OCI-LY1 (cell line): Measurements from ENCODE around the gene SERHL2.
A peak's percentile ranks its signal among the peaks of the same experiment; 100 is the strongest.
"Not testable (repeated sequence)": the region's sequence is repeated elsewhere in the genome, so short reads cannot be mapped to it uniquely, and the experiment has no call there.

Experiments used
- H2AFZ ChIP-seq: fragments of 200-600 bp; sonication (generic), shearing (Covaris generic); 2 replicates; pipeline ENCODE4 v1.6.0; 2014; ENCODE audit warnings: antibody characterized with exemption, mild to moderate bottlenecking, low read length
- H3F3A ChIP-seq: fragments of 200-600 bp; sonication (generic), shearing (Covaris generic); 2 replicates; pipeline ENCODE4 v1.6.0; 2014; ENCODE audit warnings: mild to moderate bottlenecking, antibody characterized with exemption, low read length, moderate library complexity; ENCODE audit not compliant: insufficient read depth
- H3K27ac ChIP-seq: fragments of 200-600 bp; sonication (generic); 2 replicates; pipeline ENCODE4 v1.5.1; 2014; ENCODE audit warnings: low read length, mixed run types, mild to moderate bottlenecking, low read depth; ENCODE audit not compliant: poor library complexity, severe bottlenecking
- H3K27me3 ChIP-seq: fragments of 200-600 bp; sonication (generic); 2 replicates; pipeline ENCODE4 v1.6.0; 2014; ENCODE audit warnings: antibody characterized with exemption, mild to moderate bottlenecking, low read length, moderate library complexity; ENCODE audit not compliant: insufficient read depth
- H3K36me3 ChIP-seq: fragments of 200-600 bp; sonication (generic); 2 replicates; pipeline ENCODE4 v1.6.1; 2014; ENCODE audit warnings: mild to moderate bottlenecking, antibody characterized with exemption, low read length, moderate library complexity, mixed read lengths; ENCODE audit not compliant: insufficient read depth
- H3K4me1 ChIP-seq: fragments of 200-600 bp; sonication (generic); 2 replicates; pipeline ENCODE4 v1.5.1; 2014; ENCODE audit warnings: mild to moderate bottlenecking, low read length, moderate library complexity; ENCODE audit not compliant: insufficient read depth, severe bottlenecking
- H3K4me2 ChIP-seq: fragments of 200-600 bp; sonication (generic), shearing (Covaris generic); 2 replicates; pipeline ENCODE4 v1.6.1; 2014; ENCODE audit warnings: low read length
- H3K4me3 ChIP-seq: fragments of 200-600 bp; sonication (generic); 2 replicates; pipeline ENCODE4 v1.5.1; 2014; ENCODE audit warnings: low read length, low read depth, mild to moderate bottlenecking, mixed read lengths; ENCODE audit not compliant: poor library complexity, severe bottlenecking
- H3K79me2 ChIP-seq: fragments of 200-600 bp; shearing (Covaris generic); 2 replicates; pipeline ENCODE4 v1.6.1; 2016; ENCODE audit warnings: mixed run types, low read length, mixed read lengths; ENCODE audit not compliant: insufficient read depth
- H3K9ac ChIP-seq: fragments of 200-600 bp; sonication (generic), shearing (Covaris generic); 2 replicates; pipeline ENCODE4 v1.6.1; 2014; ENCODE audit warnings: mild to moderate bottlenecking, low read length, mixed read lengths
- H3K9me2 ChIP-seq: fragments of 200-600 bp; sonication (generic), shearing (Covaris generic); 2 replicates; pipeline ENCODE4 v1.6.1; 2014; ENCODE audit warnings: low read depth, mild to moderate bottlenecking, low read length, mixed read lengths
- H3K9me3 ChIP-seq: fragments of 200-600 bp; shearing (Covaris generic); 2 replicates; pipeline ENCODE4 v1.6.1; 2014; ENCODE audit warnings: low read length, mixed read lengths
- H4K20me1 ChIP-seq: fragments of 200-600 bp; sonication (generic), shearing (Covaris generic); 2 replicates; pipeline ENCODE4 v1.6.0; 2016; ENCODE audit warnings: mild to moderate bottlenecking, low read length; ENCODE audit not compliant: insufficient read depth
- EZH2 ChIP-seq: fragments of 200-600 bp; sonication (generic), shearing (Covaris generic); IDR thresholded peaks from 2 replicates; pipeline ENCODE4 v1.8.0; 2017; ENCODE audit warnings: borderline replicate concordance, mixed run types, mild to moderate bottlenecking, antibody characterized with exemption, low read length, moderate library complexity, mixed read lengths
- TF ChIP-seq, protein P1 (sequence below): fragments of 200-600 bp; sonication (generic), shearing (Covaris generic); IDR thresholded peaks from 2 replicates; pipeline ENCODE4 v1.5.1; 2017; ENCODE audit warnings: mild to moderate bottlenecking, antibody characterized with exemption, low read length, moderate library complexity, mixed read lengths

SERHL2 gene

DNA sequence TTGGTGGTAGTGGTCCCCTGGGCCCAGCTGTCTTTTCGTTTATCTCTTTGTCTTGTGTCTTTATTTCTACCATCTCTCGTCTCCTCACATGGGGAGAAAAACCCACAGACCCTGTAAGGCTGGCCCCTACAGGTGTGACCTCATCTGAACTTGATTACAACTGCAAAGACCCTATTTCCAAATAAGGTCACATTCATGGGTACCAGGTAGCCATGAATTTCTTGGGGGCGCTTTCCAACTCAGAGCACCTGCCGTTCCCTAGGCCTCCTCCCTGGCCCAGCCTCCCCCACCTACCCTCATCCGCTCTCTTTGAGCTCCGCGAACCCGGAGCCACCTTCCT, 20.1 kb upstream of the SERHL2 start:
- Histone ChIP-seq H3F3A (no peaks in the 10 kb centered on the region), H3K27ac (peak overlapping the region; percentile 85), H3K36me3 (no peaks in the 10 kb centered on the region), H3K9me2 (no peaks in the 10 kb centered on the region), H3K4me1 (peaks cover 63% of the 10 kb centered on the region), H3K79me2 (no peaks in the 10 kb centered on the region), H3K4me2 (peak overlapping the region; percentile 53), H3K9me3 (no peaks in the 10 kb centered on the region), H2AFZ (no peak overlapping the region), H3K27me3 (no peaks in the 10 kb centered on the region), H3K4me3 (peak overlapping the region; percentile 26), H3K9ac (peak overlapping the region; percentile 30), H4K20me1 (no peaks in the 10 kb centered on the region)
- no peak for TF ChIP-seq EZH2
- TF ChIP-seq, protein P1, sequence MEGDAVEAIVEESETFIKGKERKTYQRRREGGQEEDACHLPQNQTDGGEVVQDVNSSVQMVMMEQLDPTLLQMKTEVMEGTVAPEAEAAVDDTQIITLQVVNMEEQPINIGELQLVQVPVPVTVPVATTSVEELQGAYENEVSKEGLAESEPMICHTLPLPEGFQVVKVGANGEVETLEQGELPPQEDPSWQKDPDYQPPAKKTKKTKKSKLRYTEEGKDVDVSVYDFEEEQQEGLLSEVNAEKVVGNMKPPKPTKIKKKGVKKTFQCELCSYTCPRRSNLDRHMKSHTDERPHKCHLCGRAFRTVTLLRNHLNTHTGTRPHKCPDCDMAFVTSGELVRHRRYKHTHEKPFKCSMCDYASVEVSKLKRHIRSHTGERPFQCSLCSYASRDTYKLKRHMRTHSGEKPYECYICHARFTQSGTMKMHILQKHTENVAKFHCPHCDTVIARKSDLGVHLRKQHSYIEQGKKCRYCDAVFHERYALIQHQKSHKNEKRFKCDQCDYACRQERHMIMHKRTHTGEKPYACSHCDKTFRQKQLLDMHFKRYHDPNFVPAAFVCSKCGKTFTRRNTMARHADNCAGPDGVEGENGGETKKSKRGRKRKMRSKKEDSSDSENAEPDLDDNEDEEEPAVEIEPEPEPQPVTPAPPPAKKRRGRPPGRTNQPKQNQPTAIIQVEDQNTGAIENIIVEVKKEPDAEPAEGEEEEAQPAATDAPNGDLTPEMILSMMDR: no peak

- H2AFZ ChIP-seq, H3K36me3 ChIP-seq, H3K4me2 ChIP-seq, H3F3A ChIP-seq, H3K4me3 ChIP-seq, H3K9ac ChIP-seq, H3K9me2 ChIP-seq, H3K9me3 ChIP-seq, H4K20me1 ChIP-seq, H3K79me2 ChIP-seq, H3K27me3 ChIP-seq: not testable (repeated sequence)
- Histone ChIP-seq H3K27ac (peak overlapping the region; percentile 92), H3K4me1 (peaks cover 72% of the 10 kb centered on the region)
Measured at GRCh38 chr22:42535082-42535731, 18.5 kb upstream of the SERHL2 start.

DNA sequence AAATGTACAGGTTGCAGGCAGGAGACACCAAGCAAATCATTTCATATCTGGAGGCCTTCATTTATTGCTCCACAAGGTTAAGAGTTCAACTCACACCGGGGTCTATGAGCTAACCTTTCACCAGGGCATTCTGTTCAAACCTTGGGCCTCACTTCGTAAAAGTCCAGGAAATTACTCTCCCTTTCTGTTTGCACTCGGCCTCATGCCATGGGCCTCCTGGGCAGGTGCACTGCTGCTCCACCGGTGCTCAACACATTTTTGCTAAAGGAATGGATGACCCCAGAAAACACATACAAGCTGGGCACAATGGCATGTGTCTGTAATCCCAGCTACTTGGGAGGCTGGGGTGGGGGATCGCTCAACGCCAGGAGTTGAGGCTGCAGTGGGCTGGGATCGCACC, 17.6 kb upstream of the SERHL2 start:
- Histone ChIP-seq H3K4me2 (peak overlapping the region; percentile 55; the same call in 1 of the 2 replicates), H3K4me3 (no peak overlapping the region), H3K4me1 (peaks cover 74% of the 10 kb centered on the region), H3K9ac (peak overlapping the region; percentile 6), H3F3A (no peaks in the 10 kb centered on the region), H3K9me3 (no peaks in the 10 kb centered on the region), H3K27me3 (no peaks in the 10 kb centered on the region), H2AFZ (no peak overlapping the region), H3K79me2 (no peaks in the 10 kb centered on the region), H3K36me3 (no peaks in the 10 kb centered on the region), H3K27ac (peak overlapping the region; percentile 92), H4K20me1 (no peaks in the 10 kb centered on the region), H3K9me2 (no peaks in the 10 kb centered on the region)
- TF ChIP-seq EZH2: no peak
- TF ChIP-seq, protein P1: no peak

- not testable (repeated sequence) for H3K9me2 ChIP-seq, H4K20me1 ChIP-seq, H3F3A ChIP-seq, H3K9me3 ChIP-seq, H3K36me3 ChIP-seq, H3K79me2 ChIP-seq, H2AFZ ChIP-seq, H3K27me3 ChIP-seq, H3K4me3 ChIP-seq
- Histone ChIP-seq H3K9ac (peak overlapping the region; percentile 6), H3K4me2 (peak overlapping the region; percentile 55; the same call in 1 of the 2 replicates), H3K4me1 (peaks cover 75% of the 10 kb centered on the region), H3K27ac (peak overlapping the region; percentile 92)
Measured at GRCh38 chr22:42536634-42537033, 17.1 kb upstream of the SERHL2 start.

- not testable (repeated sequence) for H2AFZ ChIP-seq, H3K9me3 ChIP-seq, H3F3A ChIP-seq, H4K20me1 ChIP-seq, H3K9me2 ChIP-seq, H3K79me2 ChIP-seq, H3K36me3 ChIP-seq, H3K4me3 ChIP-seq, H3K27me3 ChIP-seq
- Histone ChIP-seq H3K4me1 (peaks cover 74% of the 10 kb centered on the region), H3K27ac (peak overlapping the region; percentile 92), H3K4me2 (peak overlapping the region; percentile 59), H3K9ac (peak overlapping the region; percentile 46; the same call in 1 of the 2 replicates)
Measured at GRCh38 chr22:42537199-42537831, 16.4 kb upstream of the SERHL2 start.

DNA sequence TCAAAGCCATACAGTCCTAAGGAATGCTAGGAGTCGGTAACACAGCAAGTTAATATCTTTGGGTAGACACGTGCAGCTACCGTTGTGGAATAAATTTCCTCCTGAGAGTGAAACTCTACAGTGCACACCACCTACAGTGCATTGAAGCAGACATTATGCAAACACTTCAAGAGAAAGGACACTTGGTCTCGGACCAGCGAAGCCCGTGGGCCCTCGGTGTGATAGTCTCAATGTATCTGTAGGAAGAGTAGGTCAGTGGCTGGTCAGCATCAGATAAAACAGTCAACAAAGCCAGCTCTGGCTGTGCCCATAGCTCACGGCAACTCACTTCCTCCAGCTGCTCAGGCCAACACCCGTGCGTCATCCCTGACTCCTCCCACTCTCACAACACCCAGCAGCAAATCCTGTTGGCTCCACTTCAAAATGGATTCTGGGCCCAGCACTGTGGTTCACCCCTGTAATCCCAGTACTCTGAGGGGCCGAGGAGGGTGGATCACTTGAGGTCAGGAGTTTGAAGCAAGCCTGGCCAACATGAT, 14.5 kb upstream of the SERHL2 start:
- H3K4me1 ChIP-seq: peaks cover 55% of the 10 kb centered on the region
- H3K79me2 ChIP-seq, H3K9me3 ChIP-seq, H2AFZ ChIP-seq, H3K9ac ChIP-seq, H3K4me3 ChIP-seq, H3K36me3 ChIP-seq, H3F3A ChIP-seq, H3K9me2 ChIP-seq, H4K20me1 ChIP-seq, H3K27me3 ChIP-seq: not testable (repeated sequence)
- peak overlapping the region; percentile 92 for H3K27ac ChIP-seq
- peak overlapping the region; percentile 45; the same call in 1 of the 2 replicates for H3K4me2 ChIP-seq
